GM12873 (cell line): ENCODE results near the gene ADAMTSL3.

Source experiments
- CTCF ChIP-seq: IDR thresholded peaks from 2 replicates; pipeline ENCODE4 v1.5.1; 2012; ENCODE audit warnings: low read depth, mild to moderate bottlenecking, moderate library complexity, low read length, control low read depth; ENCODE audit not compliant: insufficient read depth; ENCODE audit errors: missing control alignments

The ADAMTSL3 gene

DNA sequence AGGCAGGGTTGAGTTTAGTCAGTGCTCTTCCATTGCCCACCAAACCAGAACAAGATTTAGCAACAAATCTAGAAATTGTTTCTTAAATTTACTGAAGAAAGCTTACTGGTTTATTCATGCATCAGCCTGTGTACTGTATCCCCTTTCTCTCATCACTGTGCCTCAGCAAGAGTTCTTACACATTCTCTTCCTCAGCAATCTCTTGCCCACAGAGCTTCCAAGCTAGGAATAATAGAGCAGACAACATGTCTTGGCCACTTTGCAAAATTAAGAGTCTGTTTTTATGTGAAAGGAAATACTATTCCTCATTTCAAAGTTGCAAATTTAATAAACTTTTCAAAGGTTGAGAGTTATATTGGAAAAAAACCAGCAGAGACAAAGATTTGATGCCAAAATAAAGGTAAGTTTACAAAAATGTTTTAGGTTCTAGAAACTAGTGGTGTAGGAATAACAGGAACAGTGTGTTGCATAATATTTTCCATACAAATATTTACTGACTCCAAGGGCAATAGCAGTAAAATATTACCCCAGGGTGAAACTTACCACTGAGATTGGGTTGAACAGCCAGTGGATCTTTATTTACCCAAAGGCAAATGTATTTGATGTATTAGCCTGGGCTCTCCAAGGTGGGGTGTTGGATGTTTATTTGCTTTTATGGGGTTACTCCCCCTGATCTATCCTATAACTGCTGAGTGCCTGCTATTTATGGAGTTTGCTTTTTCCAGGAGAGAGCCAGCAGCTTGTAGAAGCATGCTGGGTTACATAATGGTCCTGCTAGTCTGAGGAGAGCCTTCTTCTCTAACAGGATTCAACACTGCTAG lies 276.7 kb downstream of the ADAMTSL3 start:
- TF ChIP-seq CTCF, result no peak

DNA sequence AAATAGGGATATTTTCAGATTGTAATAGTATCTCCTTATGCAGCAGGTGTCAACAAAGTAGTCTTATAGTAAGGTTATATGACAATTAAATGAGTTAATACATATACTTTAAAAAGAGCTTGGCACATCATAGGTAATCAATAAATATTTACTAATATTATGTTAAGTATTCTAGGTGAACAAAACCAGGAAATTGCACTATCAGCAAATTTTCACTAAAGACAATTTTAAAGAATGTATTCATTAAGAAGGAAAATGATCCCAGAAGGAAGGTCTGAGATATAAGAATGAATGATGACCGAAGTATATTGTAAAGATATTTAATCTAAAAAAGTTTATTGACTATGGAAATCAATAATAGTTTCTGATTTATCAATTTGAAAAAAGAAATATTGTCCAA lies 281.9 kb downstream of the ADAMTSL3 start:
- no peak for TF ChIP-seq CTCF

- no peak for TF ChIP-seq CTCF
Measured at GRCh38 chr15:83940136-83940535, 286.2 kb downstream of the ADAMTSL3 start.

DNA sequence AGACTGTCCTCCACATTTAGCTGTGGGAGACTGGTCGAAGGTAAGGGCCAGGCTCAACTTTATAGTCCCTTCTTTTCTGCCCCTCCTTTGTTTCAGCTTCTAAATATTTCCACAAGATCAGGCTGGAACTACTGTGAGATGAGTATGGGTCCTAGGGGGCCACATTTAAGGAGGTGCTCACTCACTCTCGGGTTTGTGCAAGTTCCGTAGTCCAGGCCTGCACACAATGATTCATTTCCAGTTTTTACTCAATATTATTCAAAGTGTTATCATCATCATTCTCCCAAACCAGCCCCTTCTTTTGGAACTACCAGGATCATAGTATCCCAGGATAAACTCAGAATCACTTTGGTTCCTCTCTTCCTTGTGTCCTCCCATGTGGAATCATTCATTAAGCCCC lies 289.1 kb downstream of the ADAMTSL3 start:
- no peak for TF ChIP-seq CTCF

- no peak for TF ChIP-seq CTCF
Measured at GRCh38 chr15:83943849-83944404, 290.0 kb downstream of the ADAMTSL3 start.

DNA sequence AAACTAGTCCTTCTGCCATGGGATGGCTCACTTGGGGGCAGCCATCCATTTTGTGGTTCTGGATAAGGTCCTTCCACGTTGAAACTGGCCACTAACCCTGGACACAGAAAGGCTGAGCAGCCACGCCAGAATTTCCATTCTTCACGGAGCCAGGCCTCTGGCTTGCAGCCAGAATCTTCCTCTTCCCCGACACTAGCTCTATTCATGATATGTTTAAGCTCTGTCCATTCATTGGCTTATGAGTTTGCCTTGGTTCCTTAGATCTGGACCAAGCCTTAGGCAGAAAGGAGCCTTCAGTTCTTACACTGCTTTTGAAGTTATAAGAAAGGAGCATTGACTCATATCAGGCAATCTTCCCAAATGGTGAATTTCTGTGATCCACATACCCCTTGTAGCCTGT lies 293.2 kb downstream of the ADAMTSL3 start:
- no peak for TF ChIP-seq CTCF

DNA sequence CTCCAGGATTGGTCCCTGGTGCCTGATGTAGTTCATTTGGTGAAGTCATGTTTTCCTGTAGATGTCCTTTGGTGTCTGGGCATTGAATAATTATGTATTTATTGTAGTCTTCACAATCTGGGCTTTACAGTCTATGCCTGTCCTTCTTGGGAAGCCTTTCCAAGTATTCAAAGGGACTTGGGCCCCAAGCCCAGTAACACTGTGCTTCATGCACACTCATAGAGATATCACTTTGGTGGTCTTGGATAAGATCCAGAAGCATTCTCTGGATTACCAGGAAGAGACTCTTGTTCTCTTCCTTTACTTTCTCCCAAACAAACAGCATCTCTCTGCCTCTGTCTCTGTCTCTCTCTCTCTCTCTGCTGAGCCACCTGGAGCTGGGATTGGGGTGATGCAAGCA lies 300.6 kb downstream of the ADAMTSL3 start:
- TF ChIP-seq CTCF, result no peak
